Measurements from ENCODE around the gene CD2. TPM values are rescaled to one million over a fixed set of nuclear protein-coding genes. Genes with fewer than 3 reads are reported as not detected.

CD2 gene
- total and polyA plus RNA-seq, 2 experiments from 2014 or later, result not detected

DNA sequence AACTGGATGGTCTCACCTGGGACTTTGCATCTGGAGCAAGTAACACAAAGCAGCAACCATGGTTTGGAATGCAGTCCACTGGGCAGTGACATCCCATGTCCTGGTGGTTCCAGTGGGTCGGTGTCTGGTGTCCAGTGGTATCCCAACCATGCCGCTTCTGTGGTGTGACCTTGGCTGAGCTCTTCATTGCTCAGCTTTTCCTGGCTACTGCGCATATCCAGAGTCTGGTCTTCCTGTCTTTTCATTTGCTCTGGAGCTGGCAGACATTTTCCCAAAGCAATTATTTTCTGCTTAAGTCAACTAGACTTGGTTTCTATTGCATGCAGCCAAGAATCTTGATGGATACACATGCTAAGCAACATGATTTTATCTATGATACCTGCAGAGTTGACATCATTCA lies 28.4 kb upstream of the CD2 start:
- no peak overlapping the region for H3K9ac ChIP-seq
- no peak overlapping the region for H2AFZ ChIP-seq
- H3K9me3 ChIP-seq (ENCODE audit: low read depth), result no peaks in the 10 kb centered on the region
- H3K4me1 ChIP-seq (ENCODE audit: insufficient read depth), result no peaks in the 10 kb centered on the region
- in situ Hi-C loops (cut with MboI), result no loop called here
- H4K20me1 ChIP-seq (ENCODE audit: insufficient read depth), result no peaks in the 10 kb centered on the region
- no peaks in the 10 kb centered on the region for H3K36me3 ChIP-seq (ENCODE audit: low read depth)
- no peak overlapping the region for H3K27ac ChIP-seq
- H3K79me2 ChIP-seq (ENCODE audit: insufficient read depth), result no peaks in the 10 kb centered on the region
- TF ChIP-seq EZH2 (IDR thresholded peaks at IDR 0.05; ENCODE audit: insufficient read depth, poor library complexity, severe bottlenecking) (no peak), EZH2phosphoT487 (IDR thresholded peaks at IDR 0.05; ENCODE audit: insufficient read depth, low read depth) (no peak)
- no peak overlapping the region for H3K4me2 ChIP-seq (ENCODE audit: unreplicated experiment)
- no peaks in the 10 kb centered on the region for H3F3A ChIP-seq (ENCODE audit: insufficient read depth)
- WGBS, 2 experiments (ENCODE audit: low coverage in 1 of 2, low lambda C conversion rate in 2 of 2, missing lambda C conversion rate in 2 of 2), result 48 to 63% methylated on average over 3 of the region's 3 CpGs
- H3K27me3 ChIP-seq (replicated peaks; ENCODE audit: insufficient read depth), result peaks cover 46% of the 10 kb centered on the region
- peak; percentile 18 for DNase-seq
- no peaks in the 10 kb centered on the region for H3K9me2 ChIP-seq (ENCODE audit: insufficient read depth)
- no peak overlapping the region for H3K4me3 ChIP-seq

DNA sequence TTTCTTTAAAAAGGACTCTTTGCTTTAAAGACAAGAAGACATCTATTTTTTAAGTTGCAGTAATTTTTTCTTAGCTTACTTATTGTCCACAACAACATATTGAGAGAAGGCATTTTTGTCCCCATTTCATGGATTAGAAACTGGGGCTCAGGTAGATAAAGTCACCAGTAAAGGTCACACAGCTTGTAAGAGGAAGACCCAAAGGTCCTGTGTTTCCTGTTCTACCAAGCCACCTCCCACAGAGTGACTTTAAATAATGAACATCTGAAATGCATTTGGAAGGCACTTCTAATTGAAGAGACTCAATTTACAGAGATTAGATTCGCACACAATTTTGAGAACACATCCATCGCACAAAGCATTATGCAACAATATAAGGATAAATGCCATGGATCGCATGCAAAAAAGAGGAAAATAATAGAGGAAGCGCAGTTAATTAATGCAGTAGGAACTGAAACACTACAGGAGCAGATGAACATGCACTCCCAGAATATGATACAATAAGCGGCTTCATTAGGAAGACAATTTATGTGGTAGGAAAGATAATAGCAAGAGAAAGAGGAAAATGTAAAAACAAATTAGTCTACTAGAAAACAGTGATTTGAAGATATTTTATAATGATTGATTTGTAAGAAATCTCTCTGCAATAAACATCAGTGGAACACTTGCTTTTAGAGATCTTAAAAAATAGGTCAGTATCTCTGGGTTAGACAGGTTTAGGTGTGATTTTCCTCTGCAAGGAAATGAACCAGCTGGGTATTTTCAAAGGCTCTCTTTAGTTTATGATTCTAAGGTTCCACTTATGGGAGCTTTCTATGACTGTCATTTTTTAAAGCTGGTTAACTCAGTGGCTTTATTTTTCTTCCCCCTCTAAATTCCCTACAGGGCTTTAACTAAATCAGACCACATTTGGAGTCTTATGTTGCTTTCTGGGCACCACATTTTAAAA lies 27.1 kb upstream of the CD2 start:
- no peak overlapping the region for H3K27ac ChIP-seq
- H3K36me3 ChIP-seq (ENCODE audit: low read depth), result no peaks in the 10 kb centered on the region
- no peak overlapping the region for H3K9ac ChIP-seq
- TF ChIP-seq EZH2 (IDR thresholded peaks at IDR 0.05; ENCODE audit: insufficient read depth, poor library complexity, severe bottlenecking) (no peak), EZH2phosphoT487 (IDR thresholded peaks at IDR 0.05; ENCODE audit: insufficient read depth, low read depth) (no peak)
- H4K20me1 ChIP-seq (ENCODE audit: insufficient read depth), result no peaks in the 10 kb centered on the region
- no peaks in the 10 kb centered on the region for H3F3A ChIP-seq (ENCODE audit: insufficient read depth)
- no peaks in the 10 kb centered on the region for H3K9me2 ChIP-seq (ENCODE audit: insufficient read depth)
- in situ Hi-C loops (cut with MboI), result no loop called here
- H3K4me3 ChIP-seq, result no peak overlapping the region
- H3K27me3 ChIP-seq (replicated peaks; ENCODE audit: insufficient read depth), result peaks cover 50% of the 10 kb centered on the region
- WGBS, 2 experiments (ENCODE audit: low coverage in 1 of 2, low lambda C conversion rate in 2 of 2, missing lambda C conversion rate in 2 of 2), result 64 to 67% methylated on average over 5 of the region's 5 CpGs
- no peaks in the 10 kb centered on the region for H3K4me1 ChIP-seq (ENCODE audit: insufficient read depth)
- no peak for DNase-seq
- H2AFZ ChIP-seq, result no peak overlapping the region
- H3K4me2 ChIP-seq (ENCODE audit: unreplicated experiment), result no peak overlapping the region
- no peaks in the 10 kb centered on the region for H3K9me3 ChIP-seq (ENCODE audit: low read depth)
- H3K79me2 ChIP-seq (ENCODE audit: insufficient read depth), result no peaks in the 10 kb centered on the region

DNA sequence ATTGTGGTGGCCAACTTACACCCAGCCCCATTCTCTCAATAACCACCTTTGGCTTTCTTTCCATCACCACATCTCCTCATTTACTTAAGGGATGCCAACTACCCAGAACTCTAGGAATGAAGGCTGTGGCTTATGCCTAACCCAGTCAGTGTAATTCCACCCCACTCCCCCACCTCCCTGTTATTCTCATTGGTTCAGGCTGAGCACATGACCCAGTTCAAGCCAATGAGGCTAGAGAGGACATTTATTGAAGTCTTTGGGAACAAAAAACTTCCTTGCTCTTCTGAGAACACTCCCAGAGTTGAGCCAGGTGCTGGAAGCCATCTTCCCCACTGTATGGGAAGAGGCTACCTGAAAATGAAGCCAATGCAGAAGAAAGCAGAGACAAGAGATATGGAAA lies 22.8 kb upstream of the CD2 start:
- Histone ChIP-seq H3K4me2 (ENCODE audit: unreplicated experiment) (no peak overlapping the region), H3K9me3 (ENCODE audit: low read depth) (no peaks in the 10 kb centered on the region), H3F3A (ENCODE audit: insufficient read depth) (no peaks in the 10 kb centered on the region), H3K36me3 (ENCODE audit: low read depth) (no peaks in the 10 kb centered on the region), H3K4me3 (no peak overlapping the region), H3K27me3 (replicated peaks; ENCODE audit: insufficient read depth) (peaks cover 42% of the 10 kb centered on the region), H3K79me2 (ENCODE audit: insufficient read depth) (no peaks in the 10 kb centered on the region), H3K9ac (no peak overlapping the region), H3K9me2 (ENCODE audit: insufficient read depth) (no peaks in the 10 kb centered on the region), H4K20me1 (ENCODE audit: insufficient read depth) (no peaks in the 10 kb centered on the region), H2AFZ (no peak overlapping the region), H3K4me1 (ENCODE audit: insufficient read depth) (no peaks in the 10 kb centered on the region), H3K27ac (no peak overlapping the region)
- DNase-seq, result no peak
- in situ Hi-C loops (cut with MboI), result loop anchor here (5.0 kb wide), 1 partner anchor 321 kb away; no protein-coding TSS in a partner anchor
- TF ChIP-seq EZH2 (IDR thresholded peaks at IDR 0.05; ENCODE audit: insufficient read depth, poor library complexity, severe bottlenecking), result no peak
- TF ChIP-seq EZH2phosphoT487 (IDR thresholded peaks at IDR 0.05; ENCODE audit: insufficient read depth, low read depth), result no peak

DNA sequence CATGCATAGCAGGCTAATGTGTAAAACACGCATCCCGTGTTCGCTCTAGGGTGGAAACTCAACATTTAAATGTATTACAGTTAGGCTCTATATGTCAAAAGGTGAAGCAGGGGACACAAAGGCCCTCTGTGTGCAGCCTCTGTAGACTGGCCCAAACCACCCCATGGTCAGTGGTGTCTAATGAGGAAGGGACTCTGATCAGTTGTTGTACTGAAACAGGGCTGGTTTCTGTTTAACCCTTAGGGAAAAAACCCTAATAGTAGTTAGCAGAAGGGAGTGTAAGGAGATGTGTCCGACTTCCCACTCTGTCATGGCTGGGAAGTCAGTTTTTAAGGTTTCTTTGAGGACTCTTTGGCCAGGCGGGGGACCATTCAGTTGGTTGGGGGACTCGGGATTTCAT lies 21.5 kb upstream of the CD2 start:
- no peak overlapping the region for H3K4me3 ChIP-seq
- H3K79me2 ChIP-seq (ENCODE audit: insufficient read depth), result no peaks in the 10 kb centered on the region
- H3F3A ChIP-seq (ENCODE audit: insufficient read depth), result no peaks in the 10 kb centered on the region
- TF ChIP-seq EZH2phosphoT487 (IDR thresholded peaks at IDR 0.05; ENCODE audit: insufficient read depth, low read depth) (no peak), EZH2 (IDR thresholded peaks at IDR 0.05; ENCODE audit: insufficient read depth, poor library complexity, severe bottlenecking) (no peak)
- no peak for DNase-seq
- no peaks in the 10 kb centered on the region for H3K4me1 ChIP-seq (ENCODE audit: insufficient read depth)
- H3K9ac ChIP-seq, result no peak overlapping the region
- H2AFZ ChIP-seq, result no peak overlapping the region
- H3K9me2 ChIP-seq (ENCODE audit: insufficient read depth), result no peaks in the 10 kb centered on the region
- WGBS, 2 experiments (ENCODE audit: low coverage in 1 of 2, low lambda C conversion rate in 2 of 2, missing lambda C conversion rate in 2 of 2), result 75 to 82% methylated on average over 6 of the region's 6 CpGs
- H3K27me3 ChIP-seq (replicated peaks; ENCODE audit: insufficient read depth), result peaks cover 29% of the 10 kb centered on the region
- in situ Hi-C loops (cut with MboI), result loop anchor here (5.0 kb wide), 1 partner anchor 320 kb away; no protein-coding TSS in a partner anchor
- no peaks in the 10 kb centered on the region for H3K36me3 ChIP-seq (ENCODE audit: low read depth)
- H3K4me2 ChIP-seq (ENCODE audit: unreplicated experiment), result no peak overlapping the region
- no peak overlapping the region for H3K27ac ChIP-seq
- H3K9me3 ChIP-seq (ENCODE audit: low read depth), result no peaks in the 10 kb centered on the region
- no peaks in the 10 kb centered on the region for H4K20me1 ChIP-seq (ENCODE audit: insufficient read depth)

Measured in GM23248 (cell line).